Caco-2 (cell line): ENCODE measurements around the gene PRKAR2B. TPM values are rescaled to one million over a fixed set of nuclear protein-coding genes. Genes with fewer than 3 reads are reported as not detected.

Source experiments
- BruUV-seq: library from RNA; stranded (reverse); fragments of 400-500 nt; replicated peaks from 2 replicates; lab custom pipeline; 2021; lab: Mats Ljungman, UMichigan
- CTCF ChIA-PET: fragments of 300-600 bp; sonication (Branson Sonifier 250); formaldehyde crosslinking; loops from one replicate; lab custom pipeline; 2022; ENCODE audit warnings: antibody characterized with exemption; lab: Charles Lee
- POLR2A ChIA-PET: fragments of 300-600 bp; sonication (Branson Sonifier 250); formaldehyde crosslinking; loops from one replicate; lab custom pipeline; 2022; ENCODE audit warnings: antibody characterized with exemption; lab: Charles Lee
- DNase-seq, 2 experiments: peaks; one replicate each; pipeline versions ENCODE4 v3.0.0 to v3.0.0-alpha.2; 2020 to 2022
- H3K27me3 ChIP-seq: replicated peaks from 2 replicates; pipeline ENCODE4 v1.6.0; 2011; ENCODE audit warnings: low read length; ENCODE audit not compliant: control insufficient read depth, insufficient read depth
- H3K36me3 ChIP-seq: 2 replicates; pipeline ENCODE4 v1.5.1; 2011; ENCODE audit warnings: low read length; ENCODE audit not compliant: control insufficient read depth, insufficient read depth
- H3K4me1 ChIP-seq: fragments of 250-450 bp; sonication (Bioruptor Pico); 2 replicates; pipeline ENCODE4 v1.5.1; 2020; ENCODE audit warnings: mild to moderate bottlenecking
- H3K4me3 ChIP-seq: 2 replicates; pipeline ENCODE4 v1.5.1; 2011; ENCODE audit warnings: low read depth, mild to moderate bottlenecking, control low read depth, low read length
- H3K9me3 ChIP-seq: fragments of 250-450 bp; sonication (Bioruptor Pico); 2 replicates; pipeline ENCODE4 v1.5.1; 2020; ENCODE audit warnings: mild to moderate bottlenecking, moderate library complexity
- H3K27ac Mint-ChIP-seq: one replicate; pipeline ENCODE4 v1.8.0; 2022; ENCODE audit warnings: mixed read lengths; ENCODE audit not compliant: unreplicated experiment
- H3K27me3 Mint-ChIP-seq: one replicate; pipeline ENCODE4 v1.8.0; 2022; ENCODE audit warnings: mixed read lengths; ENCODE audit not compliant: insufficient read depth, unreplicated experiment
- H3K36me3 Mint-ChIP-seq: one replicate; pipeline ENCODE4 v1.8.0; 2022; ENCODE audit warnings: mild to moderate bottlenecking, mixed read lengths; ENCODE audit not compliant: insufficient read depth, unreplicated experiment
- H3K4me1 Mint-ChIP-seq: one replicate; pipeline ENCODE4 v1.8.0; 2022; ENCODE audit warnings: low read depth, mixed read lengths; ENCODE audit not compliant: unreplicated experiment
- H3K4me3 Mint-ChIP-seq: one replicate; pipeline ENCODE4 v1.8.0; 2022; ENCODE audit warnings: mild to moderate bottlenecking, moderate library complexity, mixed read lengths; ENCODE audit not compliant: unreplicated experiment
- H3K9me3 Mint-ChIP-seq: one replicate; pipeline ENCODE4 v1.8.0; 2022; ENCODE audit warnings: mixed read lengths; ENCODE audit not compliant: unreplicated experiment
- intact Hi-C: fragments of 100-400 bp; cut with micrococcal nuclease; formaldehyde crosslinking; loops from one replicate; pipeline ENCODE4 v1.10.0; 2022; ENCODE audit not compliant: unreplicated experiment
- total RNA-seq: library from RNA; stranded (reverse); gene quantifications from 2 replicates; pipeline ENCODE4 v1.2.3, GENCODE V29; 2022
- TF ChIP-seq, protein P1 (sequence below), 2 experiments: fragments of 200-600 bp in 1 of 2; IDR thresholded peaks; 1 replicate in 1 of 2; 2 replicates in 1 of 2; pipeline versions ENCODE4 v1.5.1 to v1.8.0; 2011 to 2022; ENCODE audit warnings: antibody characterized with exemption in 1 of 2, control low read depth in 1 of 2, inconsistent platforms in 1 of 2, low read depth in 1 of 2, low read length in 1 of 2, mild to moderate bottlenecking in 1 of 2, moderate library complexity in 1 of 2; ENCODE audit not compliant: insufficient read depth in 1 of 2, severe bottlenecking in 1 of 2, unreplicated experiment in 1 of 2

The PRKAR2B gene
- total RNA-seq, 1 experiment from 2014 or later = 0.07 TPM

DNA sequence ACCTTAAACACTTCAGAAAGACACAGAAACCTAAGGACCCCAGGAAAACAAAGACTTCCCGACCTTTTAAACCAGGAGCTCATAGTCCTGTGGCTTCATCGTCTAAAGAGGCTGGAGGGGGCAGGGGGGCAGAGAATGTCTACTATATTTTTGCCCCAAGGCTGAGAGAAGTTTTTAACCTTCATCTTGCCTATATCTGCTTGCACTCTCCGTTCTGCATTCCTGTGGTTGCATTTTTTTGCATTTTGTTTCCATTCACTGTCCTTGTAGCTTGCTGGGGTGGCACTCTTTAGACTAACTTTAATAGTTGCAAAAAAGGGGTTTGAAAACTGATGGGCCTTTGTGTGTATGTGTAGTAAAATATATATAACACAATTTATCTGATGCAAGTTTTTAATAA is 23.7 kb downstream of the PRKAR2B start:
- Histone ChIP-seq H3K4me1 (no peaks in the 10 kb centered on the region), H3K9me3 (no peaks in the 10 kb centered on the region), H3K27me3 (no peaks in the 10 kb centered on the region; the same call in 1 of the 2 replicates), H3K36me3 (no peaks in the 10 kb centered on the region), H3K4me3 (no peak overlapping the region)
- no TSS peak for BruUV-seq
- POLR2A ChIA-PET = no interaction called here
- no peak for DNase-seq
- intact Hi-C loops = no loop called here
- CTCF ChIA-PET = no interaction called here
- TF ChIP-seq, protein P1, sequence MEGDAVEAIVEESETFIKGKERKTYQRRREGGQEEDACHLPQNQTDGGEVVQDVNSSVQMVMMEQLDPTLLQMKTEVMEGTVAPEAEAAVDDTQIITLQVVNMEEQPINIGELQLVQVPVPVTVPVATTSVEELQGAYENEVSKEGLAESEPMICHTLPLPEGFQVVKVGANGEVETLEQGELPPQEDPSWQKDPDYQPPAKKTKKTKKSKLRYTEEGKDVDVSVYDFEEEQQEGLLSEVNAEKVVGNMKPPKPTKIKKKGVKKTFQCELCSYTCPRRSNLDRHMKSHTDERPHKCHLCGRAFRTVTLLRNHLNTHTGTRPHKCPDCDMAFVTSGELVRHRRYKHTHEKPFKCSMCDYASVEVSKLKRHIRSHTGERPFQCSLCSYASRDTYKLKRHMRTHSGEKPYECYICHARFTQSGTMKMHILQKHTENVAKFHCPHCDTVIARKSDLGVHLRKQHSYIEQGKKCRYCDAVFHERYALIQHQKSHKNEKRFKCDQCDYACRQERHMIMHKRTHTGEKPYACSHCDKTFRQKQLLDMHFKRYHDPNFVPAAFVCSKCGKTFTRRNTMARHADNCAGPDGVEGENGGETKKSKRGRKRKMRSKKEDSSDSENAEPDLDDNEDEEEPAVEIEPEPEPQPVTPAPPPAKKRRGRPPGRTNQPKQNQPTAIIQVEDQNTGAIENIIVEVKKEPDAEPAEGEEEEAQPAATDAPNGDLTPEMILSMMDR (IDR thresholded peaks at IDR 0.05; ENCODE audit: insufficient read depth in 1 of 2, low read depth in 1 of 2, low read length in 1 of 2, severe bottlenecking in 1 of 2, unreplicated experiment in 1 of 2) = no peak
- Mint-ChIP-seq H3K27ac (no peak overlapping the region), H3K4me3 (no peak overlapping the region), H3K27me3 (peaks cover 21% of the 10 kb centered on the region), H3K4me1 (no peaks in the 10 kb centered on the region), H3K9me3 (no peaks in the 10 kb centered on the region), H3K36me3 (no peaks in the 10 kb centered on the region)

DNA sequence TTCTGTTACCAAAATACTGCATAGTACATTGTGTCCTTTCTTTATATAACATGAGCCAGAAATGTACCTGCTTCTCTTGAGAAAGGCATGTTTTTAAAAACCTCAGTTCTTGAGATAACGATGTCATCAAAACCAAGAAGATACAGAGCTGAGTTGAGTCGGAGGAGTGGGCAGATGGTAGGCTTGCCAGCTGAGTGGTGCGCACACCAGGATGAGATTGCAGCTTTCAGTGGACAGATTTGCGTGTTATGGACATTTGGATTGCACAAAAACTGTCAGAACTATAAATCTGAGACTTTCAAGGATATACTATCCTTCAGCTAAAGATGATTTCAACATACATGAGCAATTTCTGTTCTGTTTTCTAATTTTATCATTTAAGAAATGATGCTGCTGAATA is 25.0 kb downstream of the PRKAR2B start:
- CTCF ChIA-PET = no interaction called here
- no peaks in the 10 kb centered on the region for H3K36me3 Mint-ChIP-seq
- no TSS peak for BruUV-seq

DNA sequence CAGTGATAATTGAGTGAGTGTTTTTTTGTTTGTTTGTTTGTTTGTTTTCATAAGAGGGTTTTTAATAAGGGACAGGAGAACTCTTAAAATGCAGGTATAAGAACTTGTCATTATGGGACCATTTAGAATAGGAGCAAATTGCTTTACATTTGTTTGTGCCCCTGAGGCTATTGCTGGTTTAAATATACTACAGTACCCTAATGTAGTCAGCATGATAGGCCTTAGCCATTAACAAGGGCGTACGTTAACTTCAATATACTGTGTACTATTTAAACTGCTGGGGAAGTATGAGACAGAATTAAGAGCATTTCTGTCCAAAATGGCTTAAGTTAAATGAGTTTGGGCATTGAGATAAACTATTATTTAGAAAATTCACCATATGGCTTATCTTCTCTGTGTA is 26.2 kb downstream of the PRKAR2B start:
- Mint-ChIP-seq H3K27me3 (peaks cover 13% of the 10 kb centered on the region), H3K27ac (no peak overlapping the region), H3K4me1 (no peaks in the 10 kb centered on the region), H3K36me3 (no peaks in the 10 kb centered on the region), H3K9me3 (no peaks in the 10 kb centered on the region), H3K4me3 (no peak overlapping the region)
- Histone ChIP-seq H3K36me3 (no peaks in the 10 kb centered on the region), H3K4me3 (no peak overlapping the region), H3K27me3 (no peaks in the 10 kb centered on the region), H3K4me1 (no peaks in the 10 kb centered on the region), H3K9me3 (no peaks in the 10 kb centered on the region)
- intact Hi-C loops = no loop called here
- BruUV-seq = no TSS peak
- TF ChIP-seq, protein P1 (IDR thresholded peaks at IDR 0.05; ENCODE audit: insufficient read depth in 1 of 2, low read depth in 1 of 2, low read length in 1 of 2, severe bottlenecking in 1 of 2, unreplicated experiment in 1 of 2) = no peak
- ChIA-PET CTCF (no interaction called here), POLR2A (no interaction called here)
- no peak for DNase-seq

More for the DNA sequence above, 25.0 kb downstream of the PRKAR2B start:
- no peaks in the 10 kb centered on the region for H3K9me3 Mint-ChIP-seq
- no peak for DNase-seq
- no peak overlapping the region for H3K27ac Mint-ChIP-seq
- Histone ChIP-seq H3K4me1 (no peaks in the 10 kb centered on the region), H3K4me3 (no peak overlapping the region), H3K36me3 (no peaks in the 10 kb centered on the region), H3K9me3 (no peaks in the 10 kb centered on the region), H3K27me3 (no peaks in the 10 kb centered on the region)
- POLR2A ChIA-PET = no interaction called here
- peaks cover 19% of the 10 kb centered on the region for H3K27me3 Mint-ChIP-seq
- H3K4me3 Mint-ChIP-seq = no peak overlapping the region
- intact Hi-C loops = no loop called here
- H3K4me1 Mint-ChIP-seq = no peaks in the 10 kb centered on the region
- TF ChIP-seq, protein P1 (IDR thresholded peaks at IDR 0.05; ENCODE audit: insufficient read depth in 1 of 2, low read depth in 1 of 2, low read length in 1 of 2, severe bottlenecking in 1 of 2, unreplicated experiment in 1 of 2) = no peak
